NOMO-1 (cell line): ENCODE data around the gene MKX.

ENCODE experiments used
- DNase-seq, 2 experiments: peaks; one replicate each; lab custom pipeline; 2025; ENCODE audit not compliant: unreplicated experiment in 2 of 2; lab: John Stamatoyannopoulos, UW

MKX gene

DNA sequence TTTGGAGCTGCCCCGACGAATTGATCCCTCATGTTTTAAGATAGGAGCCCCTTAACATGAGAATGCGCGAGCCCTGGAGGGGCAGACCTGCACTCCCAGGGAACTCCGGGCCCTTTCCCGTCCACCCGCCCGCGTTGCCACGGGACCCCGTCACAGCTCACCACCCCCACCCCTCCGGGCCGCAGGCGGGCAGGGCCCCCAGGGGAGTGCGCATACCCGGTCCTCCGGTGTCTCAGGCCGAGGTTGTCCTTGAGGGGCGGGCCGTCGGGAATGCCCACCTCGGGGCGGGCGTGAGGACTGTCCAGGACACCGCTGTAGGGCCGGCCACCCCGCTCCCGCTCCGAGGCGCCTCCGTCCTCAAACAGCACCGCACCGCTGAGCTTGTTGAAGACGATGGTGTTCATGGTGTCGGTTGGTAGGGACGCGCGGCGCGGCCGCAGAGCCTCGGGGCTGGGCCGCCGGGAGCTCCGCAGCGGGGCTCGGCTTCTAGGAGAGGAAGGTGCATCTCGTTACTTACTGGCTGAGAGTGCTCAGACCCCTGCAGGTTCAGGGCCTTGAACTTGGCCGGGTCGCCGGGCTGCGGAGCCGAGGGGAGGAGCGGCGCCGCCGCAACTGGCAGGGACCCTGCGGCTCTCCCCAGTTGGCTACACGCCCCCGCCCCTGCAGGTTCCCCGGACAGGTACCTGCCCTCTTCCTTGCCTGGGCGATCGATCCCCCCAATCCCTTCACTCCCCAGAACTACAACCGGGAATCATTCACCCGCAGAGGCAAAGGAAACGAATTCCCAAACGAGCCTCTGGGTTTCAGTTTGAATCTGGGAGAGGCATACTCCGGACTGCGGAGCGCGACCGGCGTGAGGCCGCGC is 2.4 kb downstream of the MKX start:
- DNase-seq: peak; percentile 14 to 21

DNA sequence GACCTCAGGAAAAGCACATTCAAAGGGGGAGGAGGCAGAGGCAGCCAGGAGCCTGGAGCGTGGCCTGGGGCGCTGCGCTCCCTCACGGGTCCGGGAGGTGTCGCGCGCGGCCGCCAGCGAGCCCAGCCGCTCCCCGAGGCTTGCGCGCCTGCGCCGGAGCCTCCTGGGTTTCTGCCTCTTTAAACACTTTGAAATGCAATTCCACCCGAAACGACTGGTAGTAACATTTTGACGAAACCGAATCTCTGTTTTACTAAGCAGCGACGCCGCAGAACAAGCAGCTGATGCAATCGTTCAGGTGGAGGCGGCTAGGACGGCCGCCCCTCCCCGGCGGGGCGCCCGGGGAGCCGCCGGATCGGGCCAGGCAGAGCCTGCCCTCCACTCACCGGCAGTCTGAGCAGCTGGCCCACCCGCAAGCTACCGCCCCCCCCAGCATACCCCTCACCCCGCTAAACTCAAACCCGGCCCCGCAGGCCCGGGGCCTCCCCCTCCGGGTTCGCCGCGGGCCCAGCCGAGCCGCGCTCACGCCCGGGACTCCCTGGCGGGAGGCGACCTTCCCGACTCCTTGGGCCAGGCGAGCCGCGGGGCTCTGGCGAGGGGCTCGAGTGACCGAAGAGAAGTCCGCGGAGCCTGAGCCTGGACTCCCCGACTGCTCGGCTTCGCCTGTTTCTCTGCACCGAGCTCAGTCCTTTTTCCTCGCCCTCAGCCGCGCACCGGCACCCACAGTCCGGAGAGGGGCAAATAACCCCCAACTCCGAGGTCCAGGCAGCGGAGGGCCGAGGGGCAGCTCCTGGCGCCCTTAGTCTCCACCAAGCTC is 3.2 kb downstream of the MKX start:
- peak; percentile 62 to 84 for DNase-seq

DNA sequence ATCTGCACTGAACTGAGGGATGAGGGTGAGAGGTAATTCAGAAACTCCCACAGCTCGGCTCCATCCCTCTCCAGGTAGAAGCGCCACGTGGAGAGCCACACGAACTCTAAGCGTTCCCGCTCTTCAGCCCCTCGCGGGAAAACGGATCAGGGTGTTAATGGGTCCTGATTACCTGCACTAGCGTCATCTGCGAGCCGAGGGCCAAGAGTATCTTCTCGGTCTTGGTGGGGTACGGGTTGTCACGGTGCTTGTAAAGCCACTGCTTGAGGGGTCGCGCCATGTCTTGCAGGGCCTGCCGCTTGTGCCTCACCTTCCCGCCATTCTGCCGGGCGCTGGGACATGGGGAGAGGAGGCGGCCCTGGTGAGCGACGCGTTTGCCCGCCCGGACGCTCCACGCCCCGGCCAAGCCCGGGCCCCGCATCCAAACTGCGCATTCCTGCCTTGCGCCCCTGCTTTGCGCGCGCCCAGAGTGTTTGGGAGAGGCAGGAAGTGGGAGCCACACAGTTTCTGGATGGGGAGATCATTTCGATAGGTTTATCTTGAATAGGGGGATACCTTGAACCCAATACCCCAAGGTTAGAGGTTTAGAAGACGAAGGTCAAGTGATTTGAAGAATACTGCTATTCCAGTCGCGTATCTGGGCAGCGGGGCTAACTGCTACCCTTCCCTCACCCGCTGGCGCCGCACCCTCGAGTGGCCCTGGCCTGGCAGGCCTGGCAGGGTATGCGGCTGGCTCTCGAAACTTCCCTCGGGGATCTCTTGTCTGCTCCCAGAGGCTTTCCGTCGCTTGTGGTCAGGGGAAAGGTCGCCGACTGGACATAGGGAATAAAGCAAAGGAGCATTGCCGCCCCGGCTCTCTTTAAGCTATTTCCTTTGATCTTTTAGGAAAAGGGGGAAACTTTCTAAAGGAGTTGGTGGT is 4.2 kb downstream of the MKX start:
- DNase-seq: no peak

DNA sequence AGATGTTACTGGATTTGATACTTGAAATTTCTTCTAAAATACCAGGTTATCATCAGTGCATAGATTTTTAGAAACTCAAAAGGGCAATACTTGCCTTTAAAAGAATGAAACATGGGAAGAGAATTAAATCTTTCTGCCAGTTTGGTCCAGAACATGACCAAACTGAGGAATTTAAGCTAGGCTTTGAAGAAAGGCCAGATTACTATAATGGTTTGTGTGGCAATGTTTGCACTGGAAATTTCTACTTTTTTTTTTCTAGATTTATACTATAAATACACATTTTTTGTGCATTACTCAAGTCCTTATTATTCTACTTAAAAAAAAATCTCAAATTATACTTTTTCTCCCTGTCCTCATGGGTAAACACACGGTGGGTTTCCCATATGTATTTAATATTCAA is 9.2 kb downstream of the MKX start:
- no peak for DNase-seq

DNA sequence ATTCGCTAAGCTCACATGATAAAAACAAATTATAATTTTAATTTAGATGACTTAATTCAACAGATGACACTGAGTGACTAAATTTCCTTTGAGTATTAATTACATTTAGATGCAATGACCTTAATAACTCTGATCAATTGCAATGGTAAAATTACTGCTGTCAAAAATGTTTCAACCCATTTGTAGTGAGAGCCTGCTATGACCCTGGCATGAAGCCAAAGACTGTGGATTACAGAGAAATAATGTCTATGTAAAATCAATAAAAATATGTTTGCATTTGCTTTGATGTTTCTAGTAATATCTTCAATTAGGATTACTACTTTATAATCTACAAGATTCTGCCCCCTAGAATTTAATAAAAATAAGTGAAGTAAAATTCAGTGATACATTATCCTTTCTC is 15.6 kb downstream of the MKX start:
- no peak for DNase-seq

DNA sequence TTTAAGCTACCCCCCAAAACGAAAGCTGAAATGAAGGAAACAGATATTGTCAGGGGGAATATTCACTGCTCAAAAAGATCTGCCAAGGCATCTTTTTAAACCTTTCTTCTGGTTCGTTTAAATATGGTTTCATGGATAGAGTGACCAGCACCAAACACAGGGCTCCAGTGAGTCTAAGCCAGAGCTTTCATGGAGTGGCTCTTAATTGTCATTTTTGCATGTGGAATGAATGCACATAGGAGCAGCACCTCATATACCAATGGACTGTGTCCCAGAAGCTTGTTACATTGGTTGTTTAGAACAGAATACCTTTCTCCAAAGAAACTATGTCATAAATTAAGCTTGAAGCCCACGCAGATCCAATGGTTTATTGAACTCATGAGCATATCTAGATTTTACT is 17.3 kb downstream of the MKX start:
- DNase-seq: no peak

DNA sequence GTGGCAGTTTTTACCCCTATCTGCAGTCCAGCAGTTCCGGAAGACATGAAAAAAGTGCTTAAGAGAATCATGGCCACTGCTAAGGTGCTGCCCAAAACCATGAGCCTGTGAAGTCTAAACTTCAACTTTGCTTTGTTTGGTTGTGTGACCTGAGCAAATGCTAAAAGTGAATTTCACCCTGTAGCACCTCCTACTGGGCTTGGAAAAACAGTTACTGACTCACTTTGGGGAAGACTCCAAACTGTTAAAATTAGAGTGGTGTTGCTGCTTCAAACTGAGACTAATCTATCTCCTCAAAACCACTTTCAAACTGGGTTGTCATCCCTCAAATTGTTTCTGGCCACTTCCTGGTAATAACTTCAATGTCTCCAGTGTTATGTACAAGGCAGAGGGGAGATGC is 21.3 kb downstream of the MKX start:
- DNase-seq: peak in 1 of 2 experiments; percentile 26

DNA sequence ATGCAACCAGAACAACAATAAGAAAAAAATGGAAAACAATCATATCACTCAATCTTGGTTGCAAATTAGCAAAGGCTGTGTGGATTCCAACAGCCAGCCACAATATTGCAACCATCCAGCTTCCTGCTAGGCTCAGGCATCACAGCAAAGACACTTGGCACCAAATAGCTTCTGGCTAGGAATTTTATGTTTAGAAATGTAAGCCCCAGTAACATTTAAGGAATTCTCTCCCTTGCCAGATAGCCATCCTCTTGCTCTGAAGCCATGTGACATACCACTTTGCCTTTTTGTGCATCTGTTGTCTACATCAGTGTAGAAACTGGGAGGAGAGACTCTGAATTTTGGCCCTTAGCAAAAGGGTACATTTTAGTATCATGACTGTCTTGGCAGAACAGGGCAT is 22.2 kb downstream of the MKX start:
- DNase-seq: no peak

DNA sequence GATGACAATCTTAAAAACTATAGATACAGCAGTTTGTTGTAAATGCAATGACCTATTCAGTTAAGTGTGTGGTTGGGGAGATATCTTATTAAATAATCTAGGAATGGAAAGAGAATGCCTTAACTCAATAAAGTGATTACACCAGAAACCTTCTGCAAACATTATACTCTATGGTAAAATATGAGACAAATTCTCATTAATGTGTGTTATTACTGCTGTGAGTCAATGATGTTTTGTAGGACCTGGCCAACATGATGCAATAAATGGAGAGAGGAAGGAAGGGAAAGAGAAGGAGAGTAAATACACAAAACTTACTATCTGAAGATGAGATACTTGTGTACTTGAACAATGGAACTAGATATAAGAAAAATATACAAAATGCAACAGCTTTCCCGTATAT is 25.1 kb downstream of the MKX start:
- no peak for DNase-seq

DNA sequence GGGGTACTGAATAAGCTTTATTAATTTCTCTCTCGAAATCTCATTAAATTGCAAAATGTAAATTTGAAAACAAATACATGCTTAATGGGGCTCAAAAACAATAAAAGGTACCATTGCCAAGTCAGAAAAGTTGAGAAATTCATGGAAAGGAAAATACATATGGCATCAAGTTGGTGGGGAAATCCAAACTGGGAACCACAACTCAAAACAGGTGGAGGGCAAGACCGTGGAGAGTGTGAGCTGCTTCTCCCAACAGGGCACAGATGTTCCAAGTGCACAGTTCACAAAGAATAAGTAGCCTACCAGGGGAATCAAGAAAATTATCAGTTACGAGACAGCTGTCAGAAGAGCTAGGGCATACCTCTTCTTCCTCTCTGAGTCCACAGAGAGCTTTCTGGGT is 26.6 kb downstream of the MKX start:
- no peak for DNase-seq

DNA sequence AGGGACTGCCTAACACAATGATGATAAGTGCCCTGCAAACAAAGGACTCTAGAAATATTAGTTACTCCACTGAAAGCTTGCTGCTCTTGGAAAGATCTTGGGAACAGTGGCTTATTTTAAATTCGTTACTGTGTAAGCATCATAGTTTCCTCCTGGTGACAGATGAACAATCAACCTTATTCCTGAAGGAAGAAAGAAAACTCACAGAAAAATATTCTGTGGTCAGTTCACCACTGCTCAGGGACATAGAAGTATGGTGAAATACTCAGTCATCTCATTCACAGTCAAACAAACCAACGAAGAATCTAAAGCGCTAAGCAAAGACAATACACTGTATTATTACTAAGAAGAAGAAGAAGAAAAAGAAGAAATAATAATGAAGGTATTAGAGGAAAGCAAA is 27.8 kb downstream of the MKX start:
- no peak for DNase-seq

DNA sequence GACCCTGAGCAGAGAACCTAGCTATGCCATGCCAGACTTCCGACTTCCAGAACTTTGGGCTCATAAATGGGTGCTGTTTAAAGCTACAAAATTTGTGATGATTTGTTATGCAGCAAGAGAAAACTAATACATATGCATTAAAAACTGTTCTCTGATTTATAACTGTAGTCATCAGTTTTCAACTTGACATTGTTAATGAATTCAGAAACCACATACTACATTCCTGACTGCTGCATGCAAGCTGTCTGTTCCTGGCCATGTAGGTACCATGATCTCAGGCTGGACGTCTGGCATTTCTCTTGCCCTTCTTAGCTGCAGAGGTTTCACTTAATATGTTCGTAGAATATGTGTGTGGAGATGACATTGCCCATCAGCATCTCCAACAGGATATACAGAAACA is 28.4 kb downstream of the MKX start:
- no peak for DNase-seq

DNA sequence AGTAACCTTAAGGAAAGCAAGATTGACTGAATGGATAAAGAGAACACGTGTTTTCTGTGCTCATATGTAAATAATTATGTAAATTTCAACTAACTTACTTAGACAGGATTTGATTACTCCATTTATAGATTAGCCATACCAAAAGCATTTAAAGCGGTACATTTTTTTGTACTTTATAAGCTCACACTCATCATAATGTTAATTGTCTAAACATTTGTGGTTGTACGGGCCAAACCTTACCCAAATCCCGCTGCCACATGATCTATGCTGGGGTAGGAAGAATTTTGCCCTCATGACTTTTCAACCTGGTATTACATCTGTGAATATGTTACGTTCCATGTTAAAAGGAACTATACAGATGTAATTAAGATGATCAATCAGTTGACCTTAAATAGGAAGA is 29.1 kb downstream of the MKX start:
- DNase-seq: no peak

DNA sequence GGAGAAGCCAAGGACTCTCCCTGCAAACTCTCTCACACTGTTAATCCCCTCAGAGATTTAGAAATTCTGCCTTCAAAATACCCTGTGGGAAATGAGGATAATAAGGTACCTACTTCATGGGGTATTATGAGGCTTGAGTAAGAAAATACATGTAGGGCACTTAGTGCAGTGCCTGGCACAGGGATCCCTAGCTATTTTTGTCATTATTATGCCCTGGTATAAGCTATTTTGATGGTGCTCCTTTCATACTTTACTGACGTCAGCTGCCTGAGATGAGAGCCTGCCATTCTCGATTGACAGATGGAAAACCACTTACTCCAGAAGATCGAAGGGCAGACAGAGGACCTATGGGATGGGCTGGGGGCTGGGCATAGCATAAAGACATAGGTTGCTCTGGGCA is 30.1 kb downstream of the MKX start:
- DNase-seq: no peak

DNA sequence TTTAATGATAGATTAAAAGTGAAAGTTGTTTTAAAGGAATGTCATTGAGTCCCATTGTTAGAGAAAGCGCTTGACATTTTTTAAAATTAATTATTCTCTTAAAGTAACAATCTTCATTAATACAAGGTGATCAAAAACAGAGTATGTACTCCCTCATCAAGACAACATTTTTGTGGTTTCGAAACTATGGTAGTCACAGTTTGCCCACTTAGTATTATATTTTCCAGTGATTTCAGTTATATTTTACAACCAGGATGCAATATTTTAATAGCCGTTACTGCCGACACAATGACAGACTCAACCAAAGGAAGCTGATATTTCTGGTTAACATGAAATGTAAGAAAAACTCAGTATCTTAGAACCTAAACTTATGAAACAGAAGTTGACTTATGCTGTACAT is 31.3 kb downstream of the MKX start:
- no peak for DNase-seq

DNA sequence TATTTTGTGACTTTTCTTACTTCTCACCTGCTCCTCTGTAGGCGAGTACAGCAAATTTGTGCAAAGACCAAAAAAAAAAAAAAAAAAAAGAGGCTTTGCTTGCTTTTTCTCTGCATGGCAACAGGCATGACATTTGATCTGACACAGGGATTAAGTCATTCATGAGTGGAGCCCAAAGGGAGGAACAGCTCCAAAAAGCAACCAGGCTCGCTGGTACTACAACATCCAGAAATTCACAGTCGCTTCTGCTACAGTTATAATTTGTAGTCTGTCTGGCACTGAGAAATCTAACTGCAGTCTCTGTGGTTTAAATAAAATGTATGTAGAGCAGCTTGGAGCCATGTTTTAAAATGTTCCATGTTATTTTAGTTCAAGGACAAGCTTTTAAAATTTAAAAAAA is 31.7 kb downstream of the MKX start:
- no peak for DNase-seq

DNA sequence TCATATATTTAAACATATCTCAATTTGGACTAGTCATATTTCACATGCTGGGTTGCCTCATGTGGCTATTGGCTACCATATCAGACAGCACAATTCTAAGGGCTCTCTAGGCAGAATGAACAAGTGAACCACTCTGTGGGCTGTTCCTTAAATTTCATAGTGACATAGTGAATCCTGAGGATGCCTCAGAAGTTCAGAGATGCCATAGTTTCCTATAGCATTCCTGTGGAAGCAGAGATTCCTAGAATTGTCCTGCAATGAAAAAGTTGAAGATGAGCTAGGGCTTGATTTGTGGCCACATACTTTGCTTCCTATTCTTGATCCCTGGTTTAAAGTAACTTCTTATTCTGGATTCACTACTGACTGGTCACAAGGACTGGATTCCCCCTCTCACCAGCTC is 35.6 kb downstream of the MKX start:
- no peak for DNase-seq

DNA sequence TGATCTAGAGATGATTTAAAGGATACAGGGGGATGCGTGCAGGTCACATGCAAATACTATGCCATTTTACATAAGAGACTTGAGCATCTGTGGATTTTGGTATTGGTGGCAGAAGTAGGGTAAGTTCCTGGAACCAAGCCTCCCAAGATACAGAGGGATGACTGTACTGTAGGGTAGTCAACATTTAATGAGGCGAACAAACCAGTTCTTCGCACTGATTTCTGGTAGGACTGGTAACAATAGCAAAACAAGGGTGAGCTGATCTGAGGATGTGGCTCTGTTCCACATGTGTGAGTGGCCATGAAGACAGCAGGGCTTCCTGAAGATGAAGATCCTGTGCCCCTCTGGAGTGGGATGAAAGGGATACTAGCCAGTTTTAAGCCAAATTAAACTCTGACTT is 36.3 kb downstream of the MKX start:
- no peak for DNase-seq

DNA sequence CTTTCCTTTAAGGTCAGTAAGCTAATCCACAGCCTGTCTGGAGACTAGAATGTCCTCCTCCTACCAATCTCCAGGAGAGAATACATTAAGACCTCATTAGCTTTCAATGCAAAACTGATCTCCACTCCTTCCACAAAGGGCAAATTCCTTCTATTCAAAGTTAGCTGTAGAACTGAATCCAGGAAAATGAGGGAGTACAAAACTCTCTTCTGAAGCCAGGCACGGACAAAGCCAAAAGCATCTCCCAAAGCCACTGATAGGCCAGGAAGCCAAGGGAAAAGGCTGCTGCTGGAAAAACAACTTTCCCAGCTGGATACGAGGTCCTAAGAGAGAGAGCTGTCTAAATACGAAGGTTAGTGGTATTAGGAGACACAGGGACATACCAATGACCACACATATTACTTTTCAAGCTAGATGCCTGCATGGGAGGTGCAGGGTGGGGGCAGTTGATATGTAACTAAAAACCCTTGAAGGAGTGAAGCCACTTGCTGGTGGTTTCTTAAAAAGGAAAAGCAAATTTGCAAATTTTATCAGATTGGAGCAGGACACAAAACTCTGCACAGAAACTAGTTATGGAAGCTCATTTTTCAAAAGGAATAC is 43.6 kb downstream of the MKX start:
- DNase-seq: no peak

DNA sequence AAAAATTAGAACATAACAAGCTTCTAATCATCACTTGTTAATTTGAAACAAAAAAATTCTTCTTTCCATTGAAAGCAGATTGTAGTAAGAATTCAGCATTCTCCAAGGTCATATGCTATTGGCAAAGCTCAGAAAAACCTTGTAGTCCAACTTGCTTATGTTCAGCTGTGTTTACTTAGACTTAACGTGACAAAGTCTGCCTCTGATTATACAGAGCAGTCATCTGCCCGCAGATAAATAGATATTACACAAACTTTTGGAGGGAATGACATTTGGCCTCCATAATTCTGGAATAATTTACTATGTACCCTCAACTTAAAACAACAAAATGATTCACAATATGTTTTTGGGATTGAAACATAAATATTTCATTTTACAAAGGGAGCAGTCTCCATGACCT is 45.8 kb downstream of the MKX start:
- no peak for DNase-seq

DNA sequence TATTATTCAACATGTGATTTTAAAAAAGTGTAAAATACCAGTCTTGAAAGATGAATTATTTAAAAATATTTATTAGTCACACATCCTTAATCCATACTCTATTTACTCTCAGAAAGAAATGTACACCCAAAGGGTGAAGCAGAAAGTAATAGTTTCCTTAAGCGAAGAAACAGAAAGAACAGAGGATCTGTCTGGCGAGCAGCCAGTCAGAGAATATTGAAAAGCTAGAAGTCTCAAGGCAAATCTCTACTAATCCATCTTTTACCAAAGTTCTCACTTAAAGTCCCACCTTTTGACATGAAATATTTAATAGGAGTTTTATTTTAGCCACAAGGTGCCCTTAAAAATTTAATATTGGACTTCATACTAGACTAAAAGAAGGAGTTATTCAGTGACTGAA is 46.7 kb downstream of the MKX start:
- DNase-seq: no peak
